GM21515 (cell line): Measurements from ENCODE around the gene KCNQ4.
A peak's percentile ranks its signal among the peaks of the same experiment; 100 is the strongest.

ENCODE experiments used
- ATAC-seq: cut with Tn5 transposase; IDR thresholded peaks from one replicate; pipeline ENCODE4 v1.9.1; 2021; ENCODE audit not compliant: unreplicated experiment

Gene KCNQ4

DNA sequence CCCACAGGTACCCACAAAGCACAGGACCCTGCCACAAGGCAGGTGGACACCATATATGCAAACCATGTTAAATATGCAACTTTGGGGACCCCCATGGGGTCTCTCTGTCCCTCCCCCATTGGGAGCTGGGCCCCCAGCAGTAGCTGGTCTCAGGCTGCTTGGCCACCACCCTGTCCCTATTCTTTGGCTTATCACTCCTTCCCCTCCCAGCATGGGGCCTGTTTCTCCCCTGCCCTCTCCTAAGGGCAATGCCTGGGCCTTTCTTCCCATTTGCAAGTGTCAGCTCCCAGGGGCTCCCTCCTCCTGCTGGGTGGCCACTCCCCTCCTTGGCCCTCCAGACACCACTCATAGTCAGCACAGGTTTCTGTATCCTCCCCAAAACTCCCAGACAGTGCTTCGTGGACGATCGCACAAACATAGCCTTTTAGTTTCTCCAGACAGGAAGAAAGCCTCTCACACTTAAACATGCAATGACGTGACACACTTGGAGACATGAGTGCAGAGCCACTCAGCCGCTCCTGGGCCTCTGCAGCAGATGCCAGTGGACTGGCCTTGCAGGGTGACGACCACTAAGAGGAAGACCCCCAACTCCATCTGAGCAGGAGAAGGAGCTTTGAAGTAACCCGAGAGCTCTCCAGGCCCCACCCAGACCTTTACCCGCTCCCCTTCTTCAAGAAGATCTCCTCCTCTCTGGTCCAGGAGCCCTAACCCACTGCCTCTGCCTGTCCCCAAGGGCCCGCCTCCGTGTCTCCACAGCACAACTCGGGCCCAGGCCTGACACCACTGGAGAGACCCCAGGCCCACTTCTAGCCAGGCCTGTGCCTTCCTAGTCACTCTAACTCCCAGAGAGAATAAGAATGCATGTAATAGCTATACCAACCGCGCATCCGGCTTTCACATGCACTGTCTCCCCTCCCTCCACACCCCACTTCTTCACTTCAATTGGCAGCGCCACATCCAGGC is 55.7 kb downstream of the KCNQ4 start:
- ATAC-seq: no peak

DNA sequence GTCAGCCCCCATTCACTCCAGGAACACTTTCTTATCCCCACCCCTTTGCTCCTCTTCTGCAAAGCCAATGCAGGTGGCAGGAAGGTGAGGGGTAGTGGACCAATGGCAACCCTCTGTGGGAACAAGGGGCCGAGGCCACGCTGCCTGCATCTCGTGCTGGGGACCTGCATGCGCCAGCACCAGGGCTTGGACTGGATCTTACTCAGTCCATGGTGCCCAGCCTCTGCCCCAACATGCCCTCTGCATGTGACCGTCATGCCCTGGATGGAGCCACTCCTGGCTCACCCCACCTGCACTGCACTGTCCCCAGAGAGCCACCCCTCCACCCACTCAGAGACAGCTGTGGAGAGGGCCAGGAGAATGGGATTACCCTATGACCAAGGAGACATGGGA is 56.4 kb downstream of the KCNQ4 start:
- ATAC-seq: no peak

DNA sequence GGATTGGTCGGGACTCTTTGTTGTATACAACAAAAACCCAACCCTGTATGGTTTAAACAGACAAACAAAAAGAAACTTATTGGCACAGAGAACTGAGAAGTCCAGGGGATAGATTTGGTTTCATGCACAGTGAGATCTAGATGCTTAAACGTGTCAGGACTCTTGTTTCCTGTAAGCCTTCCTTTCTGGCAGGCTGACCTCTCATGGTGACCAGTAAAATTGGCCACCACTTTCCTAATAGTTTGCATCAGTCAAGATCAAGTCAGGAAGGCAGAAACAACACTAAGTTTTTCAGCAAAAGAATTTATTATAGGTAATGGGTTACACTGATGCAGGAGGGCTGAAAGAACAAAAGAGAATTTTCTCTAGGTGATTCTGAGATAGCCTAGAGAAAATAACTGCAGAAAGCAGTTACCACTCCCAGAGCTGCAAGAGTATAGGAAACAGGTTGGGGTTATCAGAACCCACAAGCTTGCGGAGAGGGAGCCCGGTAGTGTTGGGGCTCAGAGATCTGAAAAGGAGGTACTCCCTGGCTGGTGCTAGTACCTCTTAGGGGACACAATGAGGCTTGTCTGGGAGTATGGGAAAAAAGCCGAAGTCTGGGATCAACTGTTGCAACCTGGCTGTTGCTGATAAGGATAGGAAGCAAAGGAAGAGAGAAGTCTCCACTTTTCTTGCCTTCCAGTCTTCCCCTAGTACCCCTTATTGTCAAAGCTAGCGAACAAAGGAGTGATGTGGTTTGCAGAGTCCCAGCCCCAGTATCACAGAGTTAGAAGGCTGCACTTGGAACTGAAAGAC is 57.1 kb downstream of the KCNQ4 start:
- ATAC-seq: no peak

DNA sequence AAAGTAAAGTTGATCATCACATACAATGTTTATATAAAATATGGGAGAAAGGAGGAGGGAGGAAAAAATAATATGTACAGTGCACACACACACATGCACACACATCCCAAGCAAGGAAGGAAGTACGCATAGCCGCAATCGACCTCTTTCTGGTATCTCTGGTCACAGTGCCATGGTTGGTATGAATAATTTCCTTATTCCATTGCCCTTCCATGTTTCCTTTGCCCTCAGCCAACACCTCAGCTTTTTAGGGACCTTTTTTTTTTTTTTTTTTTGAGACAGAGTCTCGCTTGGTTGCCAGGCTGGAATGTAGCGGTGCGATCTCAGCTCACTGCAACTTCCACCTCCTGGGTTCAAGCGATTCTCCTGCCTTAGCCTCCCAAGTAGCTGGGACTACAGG is 58.0 kb downstream of the KCNQ4 start:
- no peak for ATAC-seq

DNA sequence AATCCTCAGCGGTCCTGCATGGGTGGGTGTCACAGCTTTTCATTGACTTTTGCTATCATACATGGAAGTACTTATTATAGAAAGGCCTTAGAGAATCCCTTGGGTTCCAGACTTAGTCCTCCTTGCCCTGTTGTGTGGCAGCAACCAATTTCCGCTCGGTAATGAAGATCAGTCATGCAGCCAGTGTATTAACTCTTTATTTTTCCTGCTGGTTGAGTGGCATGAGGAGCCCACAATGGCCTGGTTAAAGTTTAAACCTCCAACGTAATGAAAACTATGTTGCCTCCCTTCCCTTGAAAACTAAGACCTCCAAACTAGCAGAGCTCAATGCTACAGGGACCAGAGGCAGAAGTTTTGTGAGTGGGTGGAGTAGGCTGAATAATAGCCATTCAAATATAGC is 58.6 kb downstream of the KCNQ4 start:
- ATAC-seq: no peak

DNA sequence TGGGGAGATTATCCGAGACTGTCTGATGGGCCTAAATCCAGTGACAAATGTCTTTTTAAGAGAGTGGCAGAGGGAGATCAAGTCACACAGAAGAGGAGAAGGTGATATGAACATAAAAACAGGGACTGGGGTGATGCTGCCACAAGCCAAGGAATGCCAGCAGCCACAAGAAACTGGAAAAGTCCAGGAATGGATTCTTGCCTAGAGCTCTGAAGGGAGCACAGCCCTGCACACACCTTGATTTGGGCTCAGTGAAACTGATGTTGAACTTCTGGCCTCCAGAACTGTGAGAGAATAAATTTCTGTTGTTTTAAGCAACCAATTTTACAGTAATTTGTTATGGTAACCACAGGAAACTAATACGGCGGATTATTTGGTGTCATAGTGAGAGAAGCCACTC is 59.1 kb downstream of the KCNQ4 start:
- no peak for ATAC-seq

DNA sequence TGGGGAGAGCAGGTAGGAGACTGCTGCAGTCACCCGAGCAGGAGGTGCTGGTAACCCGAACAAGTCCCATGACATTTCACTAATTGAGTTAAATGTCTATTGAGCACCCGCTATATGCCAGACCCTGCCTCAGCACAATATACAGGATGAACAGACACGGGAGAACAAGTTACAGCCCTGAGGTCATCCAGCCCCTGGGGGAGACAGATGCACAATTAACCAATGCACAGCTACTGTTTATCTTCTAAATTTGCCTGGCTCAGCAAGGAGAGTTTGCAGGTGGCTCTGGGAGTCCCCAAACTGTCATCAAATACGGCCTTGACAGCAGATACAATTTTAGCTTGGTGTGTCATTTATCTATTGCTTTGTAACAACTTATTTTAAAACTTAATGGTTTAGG is 60.5 kb downstream of the KCNQ4 start:
- no peak for ATAC-seq

DNA sequence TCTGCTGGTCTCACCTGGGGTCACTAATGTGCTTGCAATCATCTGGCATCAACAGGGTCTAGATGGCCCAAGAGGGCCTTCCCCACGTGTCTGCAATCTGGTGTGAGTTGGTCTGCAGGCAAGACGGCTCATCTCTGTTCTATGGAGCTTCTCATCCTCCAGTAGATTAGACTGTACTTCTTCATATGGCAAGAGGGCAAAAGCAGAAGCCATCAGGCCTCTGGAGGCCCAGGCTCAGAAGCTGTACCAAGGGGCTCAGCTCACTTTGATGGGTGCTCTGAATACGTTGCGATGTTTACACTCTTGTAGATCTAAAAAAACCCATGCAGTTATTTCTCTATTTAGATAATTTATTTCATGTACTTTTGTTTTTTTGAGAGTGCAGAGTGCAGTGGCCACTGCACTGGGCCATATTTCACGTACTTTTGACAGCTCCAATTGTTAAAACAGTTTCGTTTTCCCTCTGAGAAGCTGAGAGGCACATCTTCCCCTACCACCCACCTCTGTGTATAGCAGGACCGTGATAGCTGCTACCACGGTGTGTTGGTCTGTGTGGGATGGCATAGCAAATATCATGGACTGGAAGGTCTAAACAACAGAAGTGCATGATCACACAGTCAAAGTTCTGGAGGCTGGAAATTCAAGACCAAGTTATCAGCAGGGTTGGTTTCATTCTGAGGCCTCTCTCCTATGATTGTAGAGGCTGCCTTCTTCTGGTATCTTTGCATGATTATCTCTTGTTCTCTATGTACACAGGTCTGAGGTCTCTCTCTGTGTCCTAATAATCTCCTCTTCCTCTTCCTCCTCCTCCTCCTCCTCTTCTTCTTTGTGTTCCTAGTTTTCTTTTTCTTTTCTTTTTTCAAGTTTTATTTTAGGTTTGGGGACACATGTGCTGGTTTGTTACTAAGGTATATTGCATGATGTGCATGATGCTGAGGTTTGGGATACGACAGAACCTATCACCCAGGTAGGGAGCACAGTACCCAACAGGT is 61.6 kb downstream of the KCNQ4 start:
- no peak for ATAC-seq

DNA sequence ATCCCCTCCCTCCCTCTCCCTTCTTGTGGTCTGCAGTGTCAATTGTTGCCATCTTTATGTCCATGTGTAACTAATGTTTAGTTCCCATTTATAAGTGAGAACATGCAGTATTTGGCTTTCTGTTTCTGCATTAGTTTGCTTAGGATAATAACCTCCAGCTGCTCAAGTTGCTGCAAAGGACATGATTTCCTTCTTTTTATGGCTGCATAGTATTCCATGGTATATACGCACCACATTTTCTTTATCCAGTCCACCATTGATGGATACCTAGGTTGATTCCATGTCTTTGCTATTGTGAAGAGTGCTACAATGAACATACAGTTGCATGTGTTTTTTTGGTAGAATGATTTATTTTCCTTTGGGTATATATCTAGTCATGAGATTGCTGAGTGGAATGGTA is 62.3 kb downstream of the KCNQ4 start:
- no peak for ATAC-seq

DNA sequence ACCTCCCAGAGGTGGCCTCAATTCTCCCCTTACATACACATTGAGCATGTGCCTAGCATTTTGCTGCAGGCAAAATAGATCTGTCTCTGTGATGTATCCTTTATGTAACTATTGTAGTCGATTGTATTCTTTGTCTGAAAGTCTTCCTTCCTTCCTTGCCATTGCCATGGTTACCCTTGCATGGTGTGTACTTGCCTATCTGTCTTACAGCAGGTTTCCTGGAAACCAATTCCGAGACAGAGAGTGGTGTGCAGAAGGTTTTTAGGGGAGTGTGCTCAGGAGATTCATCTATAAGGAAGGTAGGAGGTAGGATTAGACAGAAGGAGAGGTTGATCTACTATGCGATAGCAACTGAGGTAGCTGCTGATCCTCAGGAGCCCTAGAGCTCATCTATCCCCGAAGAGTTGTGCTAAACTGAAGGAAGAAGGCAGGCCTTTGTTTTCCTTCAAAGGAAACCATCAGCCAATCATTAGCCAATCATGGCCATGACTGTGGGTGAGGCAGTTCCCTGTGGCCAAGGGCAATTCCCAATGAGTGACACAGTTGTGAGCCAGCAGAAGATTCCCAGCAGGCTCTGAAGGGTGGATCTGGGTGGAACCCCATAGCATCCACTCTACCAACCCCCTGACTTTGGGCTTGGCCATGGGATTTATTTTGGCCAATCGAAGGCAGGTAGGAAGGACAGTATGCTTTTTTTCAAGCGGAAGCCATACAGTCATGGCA is 63.6 kb downstream of the KCNQ4 start:
- ATAC-seq: no peak

DNA sequence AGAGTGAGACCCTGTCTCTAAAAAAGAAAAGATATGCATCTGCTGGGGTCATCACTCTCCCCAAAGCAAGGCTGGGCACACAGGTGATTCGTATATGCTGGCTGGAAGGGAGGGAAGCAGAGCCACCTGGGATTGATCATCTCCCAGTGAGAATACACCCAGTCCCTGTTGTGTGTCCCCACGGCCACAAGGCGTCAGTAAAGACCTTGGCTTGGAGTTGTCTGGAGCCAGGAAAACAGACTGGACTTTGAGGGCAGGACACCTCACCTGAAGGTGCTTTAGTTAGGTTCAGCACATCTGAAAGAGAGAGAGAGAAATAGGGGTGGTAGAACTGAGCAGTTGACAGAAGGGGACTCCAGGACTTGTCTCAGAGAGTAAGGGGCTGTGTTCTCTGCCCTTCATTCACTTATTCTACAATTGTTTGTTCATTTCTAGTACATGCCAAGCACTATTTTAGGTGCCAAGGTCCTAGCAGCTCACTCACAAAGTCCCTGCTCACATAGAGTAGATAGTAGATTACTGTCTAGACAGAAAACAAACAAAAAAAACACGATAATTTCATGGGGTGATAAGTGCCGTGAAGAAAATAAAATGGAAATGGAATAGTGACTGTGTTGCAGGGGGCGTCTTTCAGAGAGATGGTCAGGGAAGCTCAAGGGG is 65.1 kb downstream of the KCNQ4 start:
- no peak for ATAC-seq

DNA sequence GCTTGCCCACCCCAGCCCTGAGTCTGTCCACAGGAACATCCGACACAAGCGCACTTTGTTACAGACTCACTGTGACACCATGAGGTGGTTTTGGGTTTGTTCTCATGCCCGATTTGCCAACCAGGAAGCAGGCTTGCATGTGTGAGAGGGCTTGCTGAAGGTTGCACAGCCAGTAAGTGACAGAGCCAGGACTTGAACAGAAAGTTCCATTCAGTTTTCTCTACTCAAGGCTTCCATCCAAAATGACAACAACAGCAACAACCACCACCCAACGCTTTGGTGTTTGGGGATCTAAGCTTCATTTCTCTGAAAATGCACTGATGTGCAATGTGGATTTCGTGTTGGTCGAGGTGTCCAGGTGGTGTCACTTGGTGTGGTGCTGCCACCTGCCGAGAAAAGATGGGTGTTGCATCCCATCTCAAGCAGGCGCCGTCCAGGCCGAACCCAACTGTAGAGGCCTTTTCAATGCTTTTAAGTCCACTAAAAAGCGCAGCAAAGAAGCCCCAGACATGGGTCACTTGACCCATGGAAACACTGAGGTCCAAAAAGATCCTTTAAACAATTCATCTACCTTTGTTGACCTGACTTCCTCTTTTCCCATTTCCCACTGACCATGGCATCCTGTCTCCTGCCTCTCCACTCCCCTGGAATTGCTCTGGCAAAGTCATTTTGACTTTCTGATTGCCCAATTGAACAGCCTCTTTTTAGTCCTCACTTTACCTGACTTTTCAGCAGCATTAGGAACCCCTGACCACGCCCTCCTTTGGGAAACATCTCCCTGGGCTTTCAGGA is 66.4 kb downstream of the KCNQ4 start:
- ATAC-seq: peak; percentile 53

DNA sequence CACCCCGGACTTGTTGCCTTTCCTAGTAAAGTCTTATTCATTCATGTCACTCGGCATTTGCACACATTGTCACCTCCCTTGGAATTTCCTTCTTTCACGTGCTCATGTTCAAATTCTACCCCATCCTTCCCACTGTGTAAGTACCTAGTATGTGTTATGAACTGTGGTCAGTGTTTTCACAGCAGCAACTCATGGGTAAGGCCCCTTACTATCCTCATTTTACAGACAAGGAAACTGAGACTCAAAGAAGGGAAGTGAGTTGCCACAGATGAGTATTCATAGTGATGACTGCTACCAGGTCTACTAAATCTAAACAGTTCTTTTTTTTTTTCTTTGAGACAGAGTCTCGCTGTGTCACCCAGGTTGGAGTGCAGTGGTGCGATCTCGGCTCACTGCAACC is 68.1 kb downstream of the KCNQ4 start:
- ATAC-seq: no peak

DNA sequence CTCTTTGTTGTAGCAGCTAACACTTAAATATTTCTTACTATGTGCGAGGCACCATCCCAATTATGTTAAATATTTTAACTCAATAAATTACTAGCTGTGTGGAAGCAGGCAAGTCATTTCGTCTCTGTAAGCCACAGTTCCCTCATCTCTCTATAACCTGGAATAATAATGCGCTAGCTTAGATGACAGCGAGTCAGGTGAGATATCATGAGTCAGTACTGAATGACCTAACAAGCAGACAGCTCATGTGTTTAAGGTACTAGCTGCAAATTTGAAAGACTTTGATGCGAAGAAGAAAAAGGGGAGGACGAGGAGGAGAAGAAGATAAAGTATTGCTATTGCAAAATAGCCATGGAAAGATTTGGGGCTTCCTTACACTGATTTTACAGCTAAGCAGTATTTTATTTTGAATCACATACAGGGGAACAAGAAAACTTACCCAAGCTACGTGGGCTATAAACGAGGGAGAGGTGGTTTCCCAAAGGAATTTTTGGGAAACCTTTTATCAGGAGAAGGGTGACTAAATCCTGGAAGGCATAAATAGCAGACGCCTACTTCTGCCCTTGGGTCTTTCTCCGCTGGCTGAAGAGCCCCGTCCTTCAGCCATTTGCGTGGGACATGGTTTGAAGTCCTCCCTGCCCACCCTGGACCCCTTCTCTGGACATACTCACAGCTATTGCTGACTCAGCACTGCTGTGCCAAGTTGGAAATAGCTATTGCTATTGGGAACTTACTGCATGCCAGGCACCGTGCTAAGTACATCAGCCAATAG is 69.7 kb downstream of the KCNQ4 start:
- no peak for ATAC-seq

DNA sequence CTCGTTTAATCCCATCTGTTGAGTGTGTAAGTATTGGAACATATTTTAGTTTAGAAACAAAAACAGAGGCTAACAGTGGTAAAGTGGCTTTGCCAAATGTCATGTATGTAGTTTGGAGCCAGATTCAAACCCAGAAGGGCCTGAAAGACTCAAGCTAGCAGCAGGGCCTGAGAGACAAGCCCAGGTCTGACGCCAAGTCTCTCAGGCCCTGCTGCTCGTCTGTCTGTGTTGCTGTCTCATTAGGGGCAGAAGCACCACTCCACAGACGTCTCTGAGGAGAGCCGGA is 70.2 kb downstream of the KCNQ4 start:
- ATAC-seq: no peak

DNA sequence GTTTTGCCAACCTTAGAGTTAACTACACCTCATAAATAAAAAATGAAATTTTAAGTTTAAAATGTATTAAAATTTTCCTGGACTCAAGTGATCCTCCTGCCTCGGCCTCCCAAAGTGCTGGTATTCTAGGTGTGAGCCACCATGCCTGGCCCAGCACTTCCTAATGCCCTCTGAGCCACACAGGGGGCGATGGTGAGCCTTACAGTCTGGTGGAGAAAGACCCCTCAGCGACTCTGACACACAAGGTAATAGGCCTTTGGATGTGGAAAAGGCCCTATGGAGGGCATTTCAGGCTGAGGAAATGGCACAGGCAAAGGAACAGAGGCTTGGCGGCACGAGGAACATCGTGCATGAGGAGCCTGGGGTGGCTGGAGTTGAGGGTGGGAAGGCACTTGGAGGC is 71.9 kb downstream of the KCNQ4 start:
- no peak for ATAC-seq

DNA sequence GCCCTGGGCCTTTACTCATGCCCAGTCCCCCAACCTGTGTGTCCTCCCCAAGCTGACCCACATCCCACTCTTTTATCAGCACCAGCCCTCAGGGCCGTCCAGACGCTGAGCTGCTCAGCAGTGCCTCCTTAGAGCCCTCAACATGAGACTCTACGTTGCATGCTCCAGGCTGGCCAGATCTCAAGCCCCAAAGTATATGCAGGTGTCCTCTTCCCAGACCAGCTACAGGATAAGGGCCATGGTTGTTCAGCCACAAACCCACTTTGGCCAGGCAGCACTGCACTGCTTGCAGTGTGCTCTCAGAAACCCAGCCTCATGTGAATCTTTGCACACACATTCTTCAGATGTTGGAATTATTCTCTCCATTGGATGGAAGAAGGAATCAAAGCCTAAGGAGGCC is 72.5 kb downstream of the KCNQ4 start:
- ATAC-seq: no peak

DNA sequence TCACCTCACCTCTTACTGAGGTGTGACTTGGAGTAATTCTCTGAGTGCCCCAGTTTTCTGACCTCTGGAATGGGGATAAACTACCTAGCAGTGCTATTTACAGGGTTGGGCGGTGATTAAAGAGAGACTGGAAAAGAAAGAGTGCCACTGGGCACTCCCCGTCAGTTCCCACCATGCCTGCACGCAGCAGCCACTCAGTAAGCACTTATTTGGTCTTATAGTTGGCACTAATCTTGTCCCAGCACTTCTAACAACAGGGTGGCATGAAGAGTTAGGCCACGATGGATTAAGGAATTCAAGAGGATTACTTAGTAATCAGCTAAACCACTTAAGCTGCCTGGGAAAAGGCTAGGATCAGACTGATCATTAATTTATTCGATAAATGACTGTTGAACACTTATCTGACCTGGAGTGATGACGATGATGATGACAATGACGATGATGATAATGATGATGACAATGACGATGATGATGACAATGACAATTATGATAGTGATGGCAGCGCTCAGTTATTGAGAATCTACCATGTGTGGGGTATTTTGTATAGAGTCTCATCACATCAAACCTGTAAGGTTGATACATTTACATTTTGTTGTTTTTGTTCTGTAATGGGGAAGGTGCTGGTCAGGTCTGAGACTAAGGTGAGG is 73.2 kb downstream of the KCNQ4 start:
- ATAC-seq: no peak
